Measurements from ENCODE around the gene PHF5A. TPM values are rescaled to one million over a fixed set of nuclear protein-coding genes. Genes with fewer than 3 reads are reported as not detected.

The PHF5A gene
- total RNA-seq = 38.0 and 51.0 TPM in 2 replicates

- H3K4me3 ChIP-seq (ENCODE audit: low read depth, low read length) = peak within 1 kb of the TSS; percentile 89
- peak; percentile 99 for DNase-seq (ENCODE audit: low read depth)
- no peak for TF ChIP-seq CTCF (IDR thresholded peaks at IDR 0.05; ENCODE audit: insufficient read depth, low read depth, low read length)
Measured at GRCh38 chr22:41468381-41469217, at the start of gene PHF5A, which contains the start of gene ACO2. TSS of gene PHF5A (minus strand) at chr22:41468692. CDS start at chr22:41468653, 39 bp downstream. TSS of gene ACO2 (plus strand) at chr22:41469117. CDS start at chr22:41469147, 30 bp downstream.

- DNase-seq (ENCODE audit: low read depth) = no peak
- TF ChIP-seq CTCF (IDR thresholded peaks at IDR 0.05; ENCODE audit: insufficient read depth, low read depth, low read length) = no peak
- H3K4me3 ChIP-seq (ENCODE audit: low read depth, low read length) = no peak overlapping the region
Measured at GRCh38 chr22:41518048-41518347, 49.5 kb upstream of the PHF5A start.

GRCh38 chr22:41517172-41518047 is 48.9 kb upstream of the PHF5A start:
- H3K4me3 ChIP-seq (ENCODE audit: low read depth, low read length) = no peak overlapping the region
- peak; percentile 61 for DNase-seq (ENCODE audit: low read depth)
- peak; percentile 91 for TF ChIP-seq CTCF (IDR thresholded peaks at IDR 0.05; ENCODE audit: insufficient read depth, low read depth, low read length)

- H3K4me3 ChIP-seq (ENCODE audit: low read depth, low read length) = no peak overlapping the region
- no peak for DNase-seq (ENCODE audit: low read depth)
- no peak for TF ChIP-seq CTCF (IDR thresholded peaks at IDR 0.05; ENCODE audit: insufficient read depth, low read depth, low read length)
Measured at GRCh38 chr22:41516462-41516861, 48.0 kb upstream of the PHF5A start.

- no peak for DNase-seq (ENCODE audit: low read depth)
- H3K4me3 ChIP-seq (ENCODE audit: low read depth, low read length) = no peak overlapping the region
- TF ChIP-seq CTCF (IDR thresholded peaks at IDR 0.05; ENCODE audit: insufficient read depth, low read depth, low read length) = no peak
Measured at GRCh38 chr22:41513391-41513790, 44.9 kb upstream of the PHF5A start.

GRCh38 chr22:41512421-41513194 is 44.1 kb upstream of the PHF5A start:
- H3K4me3 ChIP-seq (ENCODE audit: low read depth, low read length) = no peak overlapping the region
- peak; percentile 81 for DNase-seq (ENCODE audit: low read depth)
- no peak for TF ChIP-seq CTCF (IDR thresholded peaks at IDR 0.05; ENCODE audit: insufficient read depth, low read depth, low read length)

Data from fibroblast of villous mesenchyme (primary cell).